Measurements from ENCODE around the gene PRMT7. TPM values are rescaled to one million over a fixed set of nuclear protein-coding genes. Genes with fewer than 3 reads are reported as not detected.

Gene PRMT7
- total and polyA plus RNA-seq, 2 of the 8 experiments (the other 6 are each of a cell fraction or from before 2014, with no cell fraction given), result 48.2 to 49.3 TPM

- TF ChIP-seq, protein P1, sequence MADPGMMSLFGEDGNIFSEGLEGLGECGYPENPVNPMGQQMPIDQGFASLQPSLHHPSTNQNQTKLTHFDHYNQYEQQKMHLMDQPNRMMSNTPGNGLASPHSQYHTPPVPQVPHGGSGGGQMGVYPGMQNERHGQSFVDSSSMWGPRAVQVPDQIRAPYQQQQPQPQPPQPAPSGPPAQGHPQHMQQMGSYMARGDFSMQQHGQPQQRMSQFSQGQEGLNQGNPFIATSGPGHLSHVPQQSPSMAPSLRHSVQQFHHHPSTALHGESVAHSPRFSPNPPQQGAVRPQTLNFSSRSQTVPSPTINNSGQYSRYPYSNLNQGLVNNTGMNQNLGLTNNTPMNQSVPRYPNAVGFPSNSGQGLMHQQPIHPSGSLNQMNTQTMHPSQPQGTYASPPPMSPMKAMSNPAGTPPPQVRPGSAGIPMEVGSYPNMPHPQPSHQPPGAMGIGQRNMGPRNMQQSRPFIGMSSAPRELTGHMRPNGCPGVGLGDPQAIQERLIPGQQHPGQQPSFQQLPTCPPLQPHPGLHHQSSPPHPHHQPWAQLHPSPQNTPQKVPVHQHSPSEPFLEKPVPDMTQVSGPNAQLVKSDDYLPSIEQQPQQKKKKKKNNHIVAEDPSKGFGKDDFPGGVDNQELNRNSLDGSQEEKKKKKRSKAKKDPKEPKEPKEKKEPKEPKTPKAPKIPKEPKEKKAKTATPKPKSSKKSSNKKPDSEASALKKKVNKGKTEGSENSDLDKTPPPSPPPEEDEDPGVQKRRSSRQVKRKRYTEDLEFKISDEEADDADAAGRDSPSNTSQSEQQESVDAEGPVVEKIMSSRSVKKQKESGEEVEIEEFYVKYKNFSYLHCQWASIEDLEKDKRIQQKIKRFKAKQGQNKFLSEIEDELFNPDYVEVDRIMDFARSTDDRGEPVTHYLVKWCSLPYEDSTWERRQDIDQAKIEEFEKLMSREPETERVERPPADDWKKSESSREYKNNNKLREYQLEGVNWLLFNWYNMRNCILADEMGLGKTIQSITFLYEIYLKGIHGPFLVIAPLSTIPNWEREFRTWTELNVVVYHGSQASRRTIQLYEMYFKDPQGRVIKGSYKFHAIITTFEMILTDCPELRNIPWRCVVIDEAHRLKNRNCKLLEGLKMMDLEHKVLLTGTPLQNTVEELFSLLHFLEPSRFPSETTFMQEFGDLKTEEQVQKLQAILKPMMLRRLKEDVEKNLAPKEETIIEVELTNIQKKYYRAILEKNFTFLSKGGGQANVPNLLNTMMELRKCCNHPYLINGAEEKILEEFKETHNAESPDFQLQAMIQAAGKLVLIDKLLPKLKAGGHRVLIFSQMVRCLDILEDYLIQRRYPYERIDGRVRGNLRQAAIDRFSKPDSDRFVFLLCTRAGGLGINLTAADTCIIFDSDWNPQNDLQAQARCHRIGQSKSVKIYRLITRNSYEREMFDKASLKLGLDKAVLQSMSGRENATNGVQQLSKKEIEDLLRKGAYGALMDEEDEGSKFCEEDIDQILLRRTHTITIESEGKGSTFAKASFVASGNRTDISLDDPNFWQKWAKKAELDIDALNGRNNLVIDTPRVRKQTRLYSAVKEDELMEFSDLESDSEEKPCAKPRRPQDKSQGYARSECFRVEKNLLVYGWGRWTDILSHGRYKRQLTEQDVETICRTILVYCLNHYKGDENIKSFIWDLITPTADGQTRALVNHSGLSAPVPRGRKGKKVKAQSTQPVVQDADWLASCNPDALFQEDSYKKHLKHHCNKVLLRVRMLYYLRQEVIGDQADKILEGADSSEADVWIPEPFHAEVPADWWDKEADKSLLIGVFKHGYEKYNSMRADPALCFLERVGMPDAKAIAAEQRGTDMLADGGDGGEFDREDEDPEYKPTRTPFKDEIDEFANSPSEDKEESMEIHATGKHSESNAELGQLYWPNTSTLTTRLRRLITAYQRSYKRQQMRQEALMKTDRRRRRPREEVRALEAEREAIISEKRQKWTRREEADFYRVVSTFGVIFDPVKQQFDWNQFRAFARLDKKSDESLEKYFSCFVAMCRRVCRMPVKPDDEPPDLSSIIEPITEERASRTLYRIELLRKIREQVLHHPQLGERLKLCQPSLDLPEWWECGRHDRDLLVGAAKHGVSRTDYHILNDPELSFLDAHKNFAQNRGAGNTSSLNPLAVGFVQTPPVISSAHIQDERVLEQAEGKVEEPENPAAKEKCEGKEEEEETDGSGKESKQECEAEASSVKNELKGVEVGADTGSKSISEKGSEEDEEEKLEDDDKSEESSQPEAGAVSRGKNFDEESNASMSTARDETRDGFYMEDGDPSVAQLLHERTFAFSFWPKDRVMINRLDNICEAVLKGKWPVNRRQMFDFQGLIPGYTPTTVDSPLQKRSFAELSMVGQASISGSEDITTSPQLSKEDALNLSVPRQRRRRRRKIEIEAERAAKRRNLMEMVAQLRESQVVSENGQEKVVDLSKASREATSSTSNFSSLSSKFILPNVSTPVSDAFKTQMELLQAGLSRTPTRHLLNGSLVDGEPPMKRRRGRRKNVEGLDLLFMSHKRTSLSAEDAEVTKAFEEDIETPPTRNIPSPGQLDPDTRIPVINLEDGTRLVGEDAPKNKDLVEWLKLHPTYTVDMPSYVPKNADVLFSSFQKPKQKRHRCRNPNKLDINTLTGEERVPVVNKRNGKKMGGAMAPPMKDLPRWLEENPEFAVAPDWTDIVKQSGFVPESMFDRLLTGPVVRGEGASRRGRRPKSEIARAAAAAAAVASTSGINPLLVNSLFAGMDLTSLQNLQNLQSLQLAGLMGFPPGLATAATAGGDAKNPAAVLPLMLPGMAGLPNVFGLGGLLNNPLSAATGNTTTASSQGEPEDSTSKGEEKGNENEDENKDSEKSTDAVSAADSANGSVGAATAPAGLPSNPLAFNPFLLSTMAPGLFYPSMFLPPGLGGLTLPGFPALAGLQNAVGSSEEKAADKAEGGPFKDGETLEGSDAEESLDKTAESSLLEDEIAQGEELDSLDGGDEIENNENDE (IDR thresholded peaks at IDR 0.05; ENCODE audit: insufficient replicate concordance, low read length), result no peak
- no peak for TF ChIP-seq EZH2 (IDR thresholded peaks at IDR 0.05; ENCODE audit: low read depth, low read length, severe bottlenecking)
- no peak for TF ChIP-seq SP4 (IDR thresholded peaks at IDR 0.05; ENCODE audit: low read length)
- peak; percentile 2; the same call in 1 of the 2 replicates for TF ChIP-seq TBP (IDR thresholded peaks at IDR 0.05; ENCODE audit: low read depth, low read length)
- TF ChIP-seq POU5F1 (IDR thresholded peaks at IDR 0.05; ENCODE audit: low read depth, low read length), result no peak
- TF ChIP-seq TAF1 (IDR thresholded peaks at IDR 0.05; ENCODE audit: low read depth, low read length), result 0 out of 2 replicates have a peak, but pooled peaks have one; percentile 4
- no peak; a peak in 1 of 4 replicates for TF ChIP-seq HDAC2 (IDR thresholded peaks at IDR 0.05; ENCODE audit: borderline replicate concordance in 1 of 2, low read depth in 2 of 2, low read length in 2 of 2)
- TF ChIP-seq TCF12 (IDR thresholded peaks at IDR 0.05; ENCODE audit: low read depth, low read length), result no peak
These were observed 46.4 kb upstream of the PRMT7 start, which contains the start of gene SLC7A6 (continued) for GRCh38 chr16:68264128-68265077.
